SU-DHL-6 (cell line): ENCODE data around the gene DMBT1.

Experiments
- CTCF ChIP-seq: fragments of 200-600 bp; sonication (generic); IDR thresholded peaks from one replicate; pipeline ENCODE4 v1.5.1; 2017; ENCODE audit warnings: antibody characterized with exemption, mild to moderate bottlenecking, low read length, moderate library complexity; ENCODE audit not compliant: insufficient read depth, poor library complexity, severe bottlenecking
- EZH2phosphoT487 ChIP-seq: fragments of 200-600 bp; sonication (generic), shearing (Covaris generic); conservative IDR thresholded peaks from 2 replicates; pipeline ENCODE4 v1.6.1; 2018; ENCODE audit warnings: mild to moderate bottlenecking, antibody characterized with exemption, low read length, moderate library complexity, mixed read lengths

GRCh38 chr10:122551450-122551849 is 9.1 kb upstream of the DMBT1 start:
- TF ChIP-seq CTCF (no peak), EZH2phosphoT487 (no peak)
